ENCODE results near the gene MSI2. TPM values are rescaled to one million over a fixed set of nuclear protein-coding genes. Genes with fewer than 3 reads are reported as not detected.

Gene MSI2
- total RNA-seq, 1 donor from 2014 or later: 75.5 TPM

DNA sequence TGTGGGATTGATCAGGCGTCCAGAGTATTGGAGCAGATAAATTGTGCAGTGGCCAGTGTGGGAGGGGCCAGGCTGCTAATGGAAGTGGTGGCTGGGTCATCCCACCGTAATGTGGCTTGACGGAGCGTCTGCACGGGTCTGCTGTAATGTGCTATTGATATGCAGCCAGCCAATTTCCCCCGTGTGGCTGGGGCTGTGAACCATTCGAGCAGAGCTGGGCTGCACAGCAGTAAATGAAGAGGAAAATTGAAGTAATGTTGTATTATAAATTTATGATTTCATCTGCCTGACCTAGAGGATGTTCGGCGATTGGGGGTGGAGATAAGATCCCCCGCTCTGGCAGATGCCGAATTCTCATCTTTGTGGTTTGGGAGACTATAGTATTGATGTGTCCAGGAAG, 367.3 kb downstream of the MSI2 start:
- H3K4me1 Mint-ChIP-seq (ENCODE audit: unreplicated experiment): peaks cover 16% of the 10 kb centered on the region
- no peak for TF ChIP-seq CTCF (IDR thresholded peaks at IDR 0.05)
- no peaks in the 10 kb centered on the region for H3K9me3 Mint-ChIP-seq (ENCODE audit: unreplicated experiment)
- no peak overlapping the region for H3K27ac Mint-ChIP-seq (ENCODE audit: unreplicated experiment)
- no peak for DNase-seq (ENCODE audit: extremely low spot score, unreplicated experiment)
- peaks cover 19% of the 10 kb centered on the region for H3K36me3 Mint-ChIP-seq (ENCODE audit: unreplicated experiment)
- no peak overlapping the region for H3K4me3 Mint-ChIP-seq (ENCODE audit: unreplicated experiment)
- H3K27me3 Mint-ChIP-seq (ENCODE audit: unreplicated experiment): no peaks in the 10 kb centered on the region

GRCh38 chr17:57624386-57624785, 368.1 kb downstream of the MSI2 start:
- H3K27ac Mint-ChIP-seq (ENCODE audit: unreplicated experiment): no peak overlapping the region
- H3K27me3 Mint-ChIP-seq (ENCODE audit: unreplicated experiment): no peaks in the 10 kb centered on the region
- peaks cover 14% of the 10 kb centered on the region for H3K36me3 Mint-ChIP-seq (ENCODE audit: unreplicated experiment)
- peaks cover 16% of the 10 kb centered on the region for H3K4me1 Mint-ChIP-seq (ENCODE audit: unreplicated experiment)
- DNase-seq (ENCODE audit: extremely low spot score, unreplicated experiment): no peak
- no peaks in the 10 kb centered on the region for H3K9me3 Mint-ChIP-seq (ENCODE audit: unreplicated experiment)
- no peak for TF ChIP-seq CTCF (IDR thresholded peaks at IDR 0.05)
- no peak overlapping the region for H3K4me3 Mint-ChIP-seq (ENCODE audit: unreplicated experiment)

DNA sequence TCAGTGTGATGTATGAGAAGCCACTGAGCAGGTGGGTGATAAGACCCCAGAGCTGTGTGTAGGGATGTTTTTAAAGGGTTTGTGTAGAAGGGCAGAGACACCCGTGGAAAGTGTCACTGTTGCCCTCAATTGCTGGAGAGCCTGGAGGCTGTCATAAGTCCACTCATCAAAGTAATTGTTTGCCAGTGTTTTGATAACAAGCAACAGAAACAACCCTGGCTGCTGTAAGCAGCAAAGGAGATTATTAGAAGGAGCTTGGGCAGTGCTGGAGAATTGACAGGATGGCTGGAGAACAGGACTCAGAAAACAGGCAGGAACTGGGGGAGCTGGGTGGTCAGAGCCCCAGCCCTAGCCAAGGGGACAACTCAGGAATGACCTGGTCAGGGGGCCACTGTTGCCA, 369.2 kb downstream of the MSI2 start:
- no peak for DNase-seq (ENCODE audit: extremely low spot score, unreplicated experiment)
- Mint-ChIP-seq H3K4me1 (ENCODE audit: unreplicated experiment) (peaks cover 16% of the 10 kb centered on the region), H3K27ac (ENCODE audit: unreplicated experiment) (no peak overlapping the region), H3K27me3 (ENCODE audit: unreplicated experiment) (no peaks in the 10 kb centered on the region), H3K9me3 (ENCODE audit: unreplicated experiment) (no peaks in the 10 kb centered on the region), H3K36me3 (ENCODE audit: unreplicated experiment) (peaks cover 14% of the 10 kb centered on the region), H3K4me3 (ENCODE audit: unreplicated experiment) (no peak overlapping the region)
- no peak for TF ChIP-seq CTCF (IDR thresholded peaks at IDR 0.05)

DNA sequence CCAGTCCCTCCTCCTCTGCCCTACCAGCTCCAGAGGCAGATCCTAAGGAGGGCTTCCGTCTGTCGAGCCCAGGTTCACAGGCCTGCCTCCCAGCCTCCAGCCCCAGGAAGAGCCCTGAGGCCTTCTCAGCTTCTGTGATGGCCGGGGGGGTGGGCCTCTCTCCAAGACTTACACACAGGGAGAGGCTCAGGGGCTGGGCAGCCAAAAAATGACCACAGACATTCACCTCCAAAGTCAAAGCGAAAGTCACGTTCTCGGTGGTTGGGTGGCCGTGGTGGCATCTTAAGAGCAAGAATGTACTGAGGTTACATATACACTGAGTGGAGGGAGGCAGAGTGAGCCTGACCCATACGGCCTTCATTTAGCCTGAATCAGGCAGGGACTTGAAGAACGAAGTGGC, 369.6 kb downstream of the MSI2 start:
- Mint-ChIP-seq H3K9me3 (ENCODE audit: unreplicated experiment) (no peaks in the 10 kb centered on the region), H3K27me3 (ENCODE audit: unreplicated experiment) (no peaks in the 10 kb centered on the region), H3K27ac (ENCODE audit: unreplicated experiment) (no peak overlapping the region), H3K4me3 (ENCODE audit: unreplicated experiment) (no peak overlapping the region), H3K4me1 (ENCODE audit: unreplicated experiment) (peaks cover 16% of the 10 kb centered on the region), H3K36me3 (ENCODE audit: unreplicated experiment) (peaks cover 14% of the 10 kb centered on the region)
- TF ChIP-seq CTCF (IDR thresholded peaks at IDR 0.05): no peak
- DNase-seq (ENCODE audit: extremely low spot score, unreplicated experiment): no peak

DNA sequence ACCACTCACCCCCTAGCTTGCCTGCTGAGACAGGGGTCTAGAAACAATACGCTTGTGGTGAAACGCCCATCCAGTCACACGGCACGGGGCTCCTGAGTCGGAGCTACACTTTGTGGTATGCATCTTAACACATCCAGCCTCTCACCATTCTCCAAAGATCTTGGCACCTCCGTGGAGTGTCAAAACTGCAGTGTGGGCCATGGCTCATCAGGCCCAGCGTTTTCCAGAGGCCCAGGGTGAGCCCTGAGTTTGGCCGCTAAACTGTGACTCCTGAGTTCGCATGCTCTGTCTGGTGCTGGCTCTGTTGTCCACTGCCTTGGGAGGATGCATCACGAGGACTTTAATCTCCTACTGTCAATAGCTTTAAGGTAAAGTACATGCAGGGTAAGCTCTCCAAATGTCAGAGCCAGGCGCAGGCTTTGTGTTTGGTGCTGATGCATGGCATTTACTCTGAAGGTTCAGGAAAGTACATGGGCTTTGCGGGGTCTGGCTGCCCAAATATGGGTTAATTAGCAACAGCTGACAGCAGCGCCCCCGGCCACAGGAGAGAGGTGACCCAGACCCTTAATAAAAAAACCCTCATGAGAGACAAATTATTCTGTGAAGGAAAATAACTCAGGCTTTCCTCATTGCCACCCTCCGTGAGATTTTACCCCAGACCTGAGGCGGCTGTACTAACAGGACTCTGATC, 370.3 kb downstream of the MSI2 start:
- peaks cover 14% of the 10 kb centered on the region for H3K36me3 Mint-ChIP-seq (ENCODE audit: unreplicated experiment)
- H3K4me3 Mint-ChIP-seq (ENCODE audit: unreplicated experiment): no peak overlapping the region
- no peak for DNase-seq (ENCODE audit: extremely low spot score, unreplicated experiment)
- H3K27me3 Mint-ChIP-seq (ENCODE audit: unreplicated experiment): no peaks in the 10 kb centered on the region
- peaks cover 16% of the 10 kb centered on the region for H3K4me1 Mint-ChIP-seq (ENCODE audit: unreplicated experiment)
- no peak overlapping the region for H3K27ac Mint-ChIP-seq (ENCODE audit: unreplicated experiment)
- no peaks in the 10 kb centered on the region for H3K9me3 Mint-ChIP-seq (ENCODE audit: unreplicated experiment)
- no peak for TF ChIP-seq CTCF (IDR thresholded peaks at IDR 0.05)

Measured in osteocyte (in vitro differentiated cells).